Measurements from ENCODE around the gene PUM1.

GRCh38 chr1:30884723-30885122 lies 180.8 kb downstream of the PUM1 start:
- TF ChIP-seq CTCF (IDR thresholded peaks at IDR 0.05) (no peak), POLR2A (IDR thresholded peaks at IDR 0.05) (no peak)
